Measurements from ENCODE around the gene GVQW3. TPM values are rescaled to one million over a fixed set of nuclear protein-coding genes. Genes with fewer than 3 reads are reported as not detected.

The GVQW3 gene
- total RNA-seq, 2 donors from 2014 or later: 1.1 to 2.5 TPM

DNA sequence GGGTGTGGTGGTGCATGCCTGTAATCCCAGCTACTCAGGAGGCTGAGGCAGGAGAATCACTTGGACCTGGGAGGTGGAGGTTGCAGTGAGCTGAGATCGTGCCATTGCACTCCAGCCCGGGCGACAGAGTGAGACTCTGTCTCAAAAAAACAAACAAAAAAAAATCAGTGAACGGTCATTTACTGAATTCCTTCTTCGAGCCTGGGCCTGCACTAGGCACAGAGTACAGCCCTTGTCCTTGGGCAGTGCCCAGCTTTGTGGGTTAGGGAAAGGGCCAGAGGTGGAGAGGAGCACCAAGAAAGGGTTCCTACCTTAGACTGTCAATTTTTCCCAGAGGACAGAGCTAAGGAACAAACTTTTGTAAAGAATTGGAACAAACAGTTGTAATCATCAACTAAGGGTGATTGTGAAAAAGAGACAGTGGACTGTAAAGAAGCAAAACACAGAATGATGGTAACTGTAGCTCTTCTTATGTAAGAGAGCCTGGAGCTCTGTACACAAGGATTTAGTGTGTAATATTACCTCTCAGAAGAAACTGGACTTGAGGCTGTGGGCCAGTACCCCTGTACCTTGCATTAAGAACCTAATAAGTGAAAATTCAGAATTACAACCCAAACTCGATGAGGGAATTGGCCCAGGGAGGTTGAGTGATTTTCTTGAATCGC is 10.8 kb downstream of the GVQW3 start:
- TF ChIP-seq POLR2AphosphoS5 (IDR thresholded peaks at IDR 0.05): no peak
- TF ChIP-seq, protein P1, sequence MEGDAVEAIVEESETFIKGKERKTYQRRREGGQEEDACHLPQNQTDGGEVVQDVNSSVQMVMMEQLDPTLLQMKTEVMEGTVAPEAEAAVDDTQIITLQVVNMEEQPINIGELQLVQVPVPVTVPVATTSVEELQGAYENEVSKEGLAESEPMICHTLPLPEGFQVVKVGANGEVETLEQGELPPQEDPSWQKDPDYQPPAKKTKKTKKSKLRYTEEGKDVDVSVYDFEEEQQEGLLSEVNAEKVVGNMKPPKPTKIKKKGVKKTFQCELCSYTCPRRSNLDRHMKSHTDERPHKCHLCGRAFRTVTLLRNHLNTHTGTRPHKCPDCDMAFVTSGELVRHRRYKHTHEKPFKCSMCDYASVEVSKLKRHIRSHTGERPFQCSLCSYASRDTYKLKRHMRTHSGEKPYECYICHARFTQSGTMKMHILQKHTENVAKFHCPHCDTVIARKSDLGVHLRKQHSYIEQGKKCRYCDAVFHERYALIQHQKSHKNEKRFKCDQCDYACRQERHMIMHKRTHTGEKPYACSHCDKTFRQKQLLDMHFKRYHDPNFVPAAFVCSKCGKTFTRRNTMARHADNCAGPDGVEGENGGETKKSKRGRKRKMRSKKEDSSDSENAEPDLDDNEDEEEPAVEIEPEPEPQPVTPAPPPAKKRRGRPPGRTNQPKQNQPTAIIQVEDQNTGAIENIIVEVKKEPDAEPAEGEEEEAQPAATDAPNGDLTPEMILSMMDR (IDR thresholded peaks at IDR 0.05): no peak
- TF ChIP-seq POLR2A (IDR thresholded peaks at IDR 0.05): no peak
- 67% methylated on average over 7 of the region's 7 CpGs for WGBS
- Histone ChIP-seq H3K27me3 (replicated peaks; ENCODE audit: insufficient read depth) (no peaks in the 10 kb centered on the region), H3K27ac (no peak overlapping the region), H3K9me3 (no peaks in the 10 kb centered on the region), H3K4me3 (no peak overlapping the region), H3K4me1 (replicated peaks) (no peaks in the 10 kb centered on the region), H3K36me3 (no peaks in the 10 kb centered on the region)
- intact Hi-C loops (cut with DNase I): no loop called here
- no peak for DNase-seq (ENCODE audit: low spot score)

DNA sequence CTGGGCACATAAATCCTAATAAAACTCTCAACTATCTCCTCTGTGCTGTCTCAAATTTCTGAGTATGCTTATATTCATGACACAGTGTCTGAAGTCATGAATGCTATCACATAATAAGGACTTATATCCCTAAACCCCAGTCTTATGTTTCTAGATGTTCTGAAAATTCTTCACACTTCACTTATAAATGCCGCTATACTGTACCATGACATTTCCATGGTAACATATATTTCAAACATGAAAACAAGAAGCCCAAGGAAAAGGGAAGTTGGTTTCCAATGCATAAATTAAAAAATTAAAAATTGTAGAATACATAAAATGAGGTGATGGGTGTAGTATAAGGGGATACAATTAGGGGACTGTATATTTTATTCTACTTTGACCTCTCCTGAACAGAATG is 11.7 kb downstream of the GVQW3 start:
- H3K36me3 ChIP-seq: no peaks in the 10 kb centered on the region
- DNase-seq (ENCODE audit: low spot score): no peak
- whole genome bisulfite sequencing: 94% methylated on average over 1 of the region's 1 CpG
- H3K4me3 ChIP-seq: no peak overlapping the region
- H3K27ac ChIP-seq: no peak overlapping the region
- TF ChIP-seq POLR2A (IDR thresholded peaks at IDR 0.05) (no peak), POLR2AphosphoS5 (IDR thresholded peaks at IDR 0.05) (no peak)
- TF ChIP-seq, protein P1 (IDR thresholded peaks at IDR 0.05): no peak
- no peaks in the 10 kb centered on the region for H3K9me3 ChIP-seq
- intact Hi-C loops (cut with DNase I): no loop called here
- H3K4me1 ChIP-seq (replicated peaks): no peaks in the 10 kb centered on the region
- H3K27me3 ChIP-seq (replicated peaks; ENCODE audit: insufficient read depth): no peaks in the 10 kb centered on the region

GRCh38 chr11:76394411-76394810 is 13.3 kb downstream of the GVQW3 start:
- Histone ChIP-seq H3K27ac (no peak overlapping the region), H3K9me3 (no peaks in the 10 kb centered on the region), H3K27me3 (replicated peaks; ENCODE audit: insufficient read depth) (no peaks in the 10 kb centered on the region), H3K4me1 (replicated peaks) (no peaks in the 10 kb centered on the region), H3K4me3 (no peak overlapping the region), H3K36me3 (no peaks in the 10 kb centered on the region)
- intact Hi-C loops (cut with DNase I): no loop called here
- TF ChIP-seq POLR2AphosphoS5 (IDR thresholded peaks at IDR 0.05) (no peak), POLR2A (IDR thresholded peaks at IDR 0.05) (no peak)
- TF ChIP-seq, protein P1 (IDR thresholded peaks at IDR 0.05): no peak
- DNase-seq (ENCODE audit: low spot score): no peak

DNA sequence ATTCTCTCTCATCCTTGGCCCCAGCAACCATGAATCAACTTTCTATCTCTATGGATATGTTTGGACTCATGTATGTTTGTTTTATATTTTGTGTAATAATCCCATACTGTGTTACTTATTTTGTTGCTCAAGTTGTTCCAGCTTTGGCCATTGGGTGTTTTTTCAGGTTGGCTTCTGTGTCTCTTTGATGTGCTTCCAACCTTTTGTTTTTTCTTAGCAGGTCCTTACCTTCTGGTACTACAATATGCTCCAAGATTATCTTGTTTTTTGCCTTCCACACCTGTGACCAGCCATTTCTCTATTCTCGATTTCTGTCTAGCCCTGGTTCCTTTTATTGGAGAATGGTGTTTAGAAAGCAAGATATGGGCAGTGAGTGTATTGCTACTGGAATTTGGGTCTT is 14.2 kb downstream of the GVQW3 start:
- H3K4me1 ChIP-seq (replicated peaks): no peaks in the 10 kb centered on the region
- TF ChIP-seq, protein P1 (IDR thresholded peaks at IDR 0.05): no peak
- TF ChIP-seq POLR2A (IDR thresholded peaks at IDR 0.05) (no peak), POLR2AphosphoS5 (IDR thresholded peaks at IDR 0.05) (no peak)
- H3K27me3 ChIP-seq (replicated peaks; ENCODE audit: insufficient read depth): no peaks in the 10 kb centered on the region
- H3K27ac ChIP-seq: no peak overlapping the region
- DNase-seq (ENCODE audit: low spot score): no peak
- H3K9me3 ChIP-seq: no peaks in the 10 kb centered on the region
- intact Hi-C loops (cut with DNase I): no loop called here
- H3K36me3 ChIP-seq: no peaks in the 10 kb centered on the region
- no peak overlapping the region for H3K4me3 ChIP-seq
- 59% methylated on average over 1 of the region's 1 CpG for WGBS

DNA sequence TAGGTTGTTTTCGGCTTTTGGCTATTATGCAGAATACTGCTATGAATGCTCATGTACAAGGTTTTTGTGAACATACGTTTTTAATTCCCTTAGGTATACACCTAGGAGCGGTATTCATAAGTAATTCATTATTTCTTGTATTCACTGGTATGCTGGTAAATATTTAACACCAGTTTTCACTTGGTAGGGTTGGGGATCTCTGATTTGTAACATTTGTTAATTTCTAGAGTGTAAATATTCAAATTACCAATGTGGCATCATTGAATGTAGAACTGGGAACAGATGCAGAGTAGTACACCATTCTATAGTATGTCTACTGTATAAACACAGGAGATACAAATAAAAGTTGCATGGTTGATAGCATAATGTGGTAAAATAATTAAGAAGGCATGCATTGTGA is 16.3 kb downstream of the GVQW3 start:
- intact Hi-C loops (cut with DNase I): no loop called here
- DNase-seq (ENCODE audit: low spot score): no peak
- Histone ChIP-seq H3K27ac (no peak overlapping the region), H3K4me3 (no peak overlapping the region), H3K4me1 (replicated peaks) (no peaks in the 10 kb centered on the region), H3K27me3 (replicated peaks; ENCODE audit: insufficient read depth) (no peaks in the 10 kb centered on the region), H3K36me3 (no peaks in the 10 kb centered on the region), H3K9me3 (no peaks in the 10 kb centered on the region)
- no peak for TF ChIP-seq POLR2AphosphoS5 (IDR thresholded peaks at IDR 0.05)
- TF ChIP-seq POLR2A (IDR thresholded peaks at IDR 0.05): no peak
- TF ChIP-seq, protein P1 (IDR thresholded peaks at IDR 0.05): no peak
- WGBS: 100% methylated on average over 3 of the region's 3 CpGs
